Activated CD4-positive, alpha-beta T cell treated with anti-CD3 and anti-CD28 coated beads, Interleukin-2, amount 50 U/mL, for 4 hours (primary cell): Measurements from ENCODE around the gene BRWD1.

Experiments
- DNase-seq, 2 experiments: peaks; one replicate each; pipeline ENCODE4 v3.0.0-alpha.2; 2020

Gene BRWD1

DNA sequence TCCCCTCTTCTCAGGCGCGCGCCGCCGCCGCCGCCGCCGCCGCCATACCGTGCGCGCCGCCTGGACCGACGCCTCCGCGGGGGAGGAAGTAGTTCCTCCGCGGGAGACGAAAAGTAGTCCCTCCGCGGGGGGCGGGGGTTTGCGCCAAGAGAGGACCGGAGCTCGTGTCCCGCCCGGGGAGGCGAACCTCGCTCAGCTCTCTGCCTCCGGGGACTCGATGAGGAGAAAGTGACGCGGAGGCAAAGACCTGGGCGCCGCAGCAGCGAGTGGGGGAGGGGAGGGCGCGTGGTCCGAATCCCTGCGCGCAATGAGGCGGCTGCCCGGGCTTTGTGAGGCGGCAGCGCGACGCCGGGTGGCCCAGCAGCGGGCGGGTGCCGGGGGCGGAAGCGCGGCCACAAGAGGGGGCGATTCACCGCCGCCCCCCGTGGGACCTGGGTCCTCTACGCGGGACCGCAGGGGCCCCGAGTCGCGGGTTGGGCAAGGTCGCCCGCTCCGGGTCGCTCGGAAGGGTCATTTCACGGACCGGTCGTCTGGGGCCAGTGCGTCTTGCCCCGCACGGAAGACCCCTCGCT, at the start of gene BRWD1:
BRWD1 (minus strand) TSS at position 62 of the 572 bp plus-strand sequence. CDS start 141 bp downstream, outside the sequence.
- DNase-seq, result peak; percentile 69

DNA sequence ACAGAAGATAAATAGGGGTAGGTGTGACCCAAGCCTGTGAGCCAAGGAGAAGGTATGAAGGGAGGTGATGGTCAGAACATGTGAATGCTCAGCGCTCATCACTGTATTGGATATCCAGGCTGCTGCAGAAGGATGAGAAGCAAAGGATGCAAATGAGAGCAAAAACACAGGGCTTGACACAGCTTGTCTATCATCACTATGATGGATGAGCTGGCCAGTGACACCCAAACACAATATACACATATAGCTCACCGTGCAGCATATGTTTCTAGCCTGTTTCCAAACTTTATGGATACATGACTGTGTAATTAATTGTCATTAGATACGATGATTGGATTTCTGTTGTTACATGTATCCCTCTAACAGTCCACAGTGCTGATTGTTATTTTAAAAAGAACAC, 49.3 kb upstream of the BRWD1 start:
- no peak for DNase-seq

DNA sequence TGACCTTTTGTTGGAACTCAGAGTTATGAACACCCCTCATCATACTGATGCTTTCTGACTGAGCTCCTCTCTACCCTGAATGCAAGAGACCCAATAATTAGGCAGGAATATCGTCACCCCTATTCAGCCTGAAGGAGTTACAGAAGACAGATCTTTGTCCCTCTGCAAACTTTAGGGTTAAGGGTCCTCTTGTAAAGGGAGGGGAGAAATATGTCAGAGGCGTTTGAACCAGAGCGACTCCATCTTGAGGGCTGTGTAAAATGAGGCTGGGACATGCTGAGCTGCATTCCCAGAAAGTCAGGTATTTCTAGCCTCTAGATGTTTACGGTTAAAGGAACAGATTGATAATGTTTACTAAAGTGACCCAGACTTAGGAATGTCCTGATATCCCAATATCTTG, 46.0 kb upstream of the BRWD1 start:
- no peak for DNase-seq

DNA sequence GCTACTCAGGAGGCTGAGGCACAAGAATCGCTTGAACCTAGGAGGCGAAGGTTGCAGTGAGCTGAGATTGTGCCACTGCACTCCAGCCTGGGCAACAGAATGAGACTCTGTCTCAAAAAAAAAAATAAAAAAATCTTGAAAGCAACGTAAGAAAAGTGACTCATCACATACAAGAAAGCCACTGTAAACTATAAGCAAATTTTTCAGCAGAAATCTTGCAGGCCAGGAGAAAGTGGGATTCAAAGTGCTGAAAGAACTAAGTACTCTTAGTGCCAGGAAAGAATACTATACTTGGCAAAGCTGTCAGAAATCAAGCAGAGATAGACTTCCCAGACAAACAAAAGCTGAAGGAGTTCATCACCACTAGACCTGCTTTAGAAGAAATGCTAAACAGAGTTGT, 39.9 kb upstream of the BRWD1 start:
- DNase-seq, result no peak

DNA sequence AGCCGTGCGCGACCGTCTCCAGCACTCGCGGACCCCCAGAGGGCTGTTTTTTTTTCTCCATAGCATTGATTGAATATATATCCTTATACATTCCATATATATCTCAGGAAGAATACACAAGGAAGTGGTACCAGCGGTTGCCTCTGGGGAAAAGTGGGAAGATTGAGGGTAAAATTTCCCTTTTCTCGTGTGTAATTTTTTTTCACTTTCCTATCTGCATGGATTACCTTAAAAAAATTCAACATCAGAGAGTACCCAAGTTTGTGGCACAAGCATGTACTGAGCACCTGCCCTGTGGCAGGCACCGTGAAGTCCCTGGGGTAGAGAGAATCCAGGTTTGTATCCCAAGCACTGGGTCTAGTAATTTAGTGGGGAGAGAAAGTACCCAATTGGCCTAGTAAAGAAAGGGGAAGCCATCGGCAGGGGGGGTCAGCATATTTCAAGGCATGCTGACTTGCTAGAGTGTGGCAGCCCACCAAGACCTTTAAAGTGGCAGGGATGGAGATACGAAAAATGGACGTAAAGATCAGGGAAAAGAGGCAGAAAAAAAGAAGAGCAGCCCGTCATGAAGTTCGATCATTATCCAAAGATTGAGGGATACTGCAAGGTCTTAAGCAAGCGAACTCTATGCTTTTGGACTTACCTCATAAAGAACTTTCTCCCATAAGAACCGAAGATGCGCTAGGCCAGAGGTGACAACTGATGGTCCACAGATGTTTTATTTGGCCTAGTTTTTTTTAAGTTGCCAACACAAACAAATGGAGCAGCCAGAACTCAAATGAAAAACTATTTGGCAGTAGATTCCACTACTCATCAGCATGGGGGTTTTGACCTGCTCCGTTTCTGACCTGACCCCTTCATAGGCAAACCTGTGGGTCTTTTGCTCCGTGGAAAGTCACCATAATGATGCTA, 36.9 kb upstream of the BRWD1 start:
- DNase-seq, result no peak

DNA sequence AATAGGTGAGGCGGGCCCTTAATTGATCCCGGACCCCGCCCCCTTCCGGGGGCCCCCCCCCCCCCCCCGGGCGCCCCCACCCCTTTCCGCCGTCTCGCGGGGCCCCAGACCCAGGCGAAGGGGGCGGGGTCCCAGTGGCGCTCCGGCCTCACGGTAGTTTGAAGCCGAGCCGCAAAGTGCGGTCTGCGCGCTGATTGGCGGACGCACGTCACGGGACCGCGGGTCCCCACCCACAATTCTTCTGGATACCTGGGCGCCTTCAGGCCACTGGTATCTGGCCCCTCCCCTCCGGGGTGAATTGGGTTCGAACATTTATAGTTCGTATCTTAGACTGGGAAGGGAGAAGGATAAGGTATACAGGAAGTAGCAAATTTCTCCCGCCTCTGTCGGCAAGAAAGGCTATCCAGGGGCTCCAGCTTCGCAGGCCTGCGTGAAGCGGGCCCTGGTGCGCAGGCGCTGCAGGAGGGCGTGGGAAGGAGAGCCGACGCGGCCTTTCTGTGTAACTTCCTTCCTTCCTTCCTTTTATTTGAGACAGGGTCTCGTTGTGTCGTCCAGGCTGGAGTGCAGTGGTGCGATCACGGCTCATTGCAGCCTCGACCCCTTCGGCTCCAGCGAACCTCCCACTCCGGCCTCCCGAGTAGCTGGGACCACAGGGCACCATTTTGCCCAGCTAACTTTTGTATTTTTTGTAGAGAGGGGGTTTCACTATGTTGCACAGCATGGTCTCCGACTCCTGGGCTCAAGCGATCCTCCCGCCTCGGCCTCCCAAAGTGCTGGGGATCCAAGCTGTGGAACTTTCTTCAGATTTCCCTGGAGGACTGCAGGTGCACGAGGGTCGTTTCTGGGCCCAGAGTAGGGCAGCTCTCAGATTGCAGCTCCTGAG, 36.0 kb upstream of the BRWD1 start:
- peak; percentile 95 for DNase-seq

DNA sequence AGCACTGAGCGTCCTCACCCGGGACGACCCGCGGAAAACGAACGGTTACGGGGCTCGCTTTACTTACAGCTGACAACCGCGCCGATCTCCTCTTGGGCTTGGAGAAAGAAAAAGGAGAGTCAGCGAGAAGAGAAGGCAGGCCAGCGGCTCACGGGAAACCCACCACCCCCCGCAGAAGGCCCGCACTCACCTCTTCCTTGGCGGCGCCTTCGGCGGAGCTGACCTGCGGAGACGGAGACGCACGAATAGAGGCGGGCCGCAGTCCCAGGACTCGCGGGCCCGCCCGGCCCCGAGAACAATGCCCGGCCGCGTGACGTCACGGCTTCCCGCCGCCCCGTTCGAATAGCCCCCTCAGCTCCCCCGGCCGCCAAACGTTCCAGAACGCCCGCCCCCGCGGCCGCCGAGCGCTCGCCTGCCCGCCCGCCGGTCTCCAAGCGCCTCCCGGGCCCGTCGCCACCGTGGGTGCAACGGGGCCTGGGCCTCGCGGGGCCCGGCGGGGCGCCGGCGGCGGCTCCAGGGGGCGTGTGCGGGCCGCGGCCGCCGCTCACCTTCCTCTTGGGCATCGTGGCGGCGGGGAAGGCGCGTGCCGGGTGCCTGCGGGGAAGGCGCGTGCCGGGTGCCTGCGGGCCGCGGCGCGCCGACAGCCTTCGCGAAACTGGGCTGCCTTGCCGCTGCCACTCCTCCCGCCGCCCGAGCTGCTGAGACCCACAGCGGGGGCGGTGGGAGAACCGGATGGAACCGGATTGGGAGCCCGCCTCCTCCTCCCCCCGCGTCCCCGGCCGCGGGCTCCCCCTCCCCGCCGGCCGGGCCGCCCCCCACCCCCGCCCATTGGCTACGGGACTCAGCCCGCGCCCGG, 35.2 kb upstream of the BRWD1 start, which contains the start of gene HMGN1:
HMGN1 (minus strand) TSS at position 734 of the 856 bp plus-strand sequence; CDS start at position 563, 171 bp downstream.
- DNase-seq, result peak; percentile 81 to 84

DNA sequence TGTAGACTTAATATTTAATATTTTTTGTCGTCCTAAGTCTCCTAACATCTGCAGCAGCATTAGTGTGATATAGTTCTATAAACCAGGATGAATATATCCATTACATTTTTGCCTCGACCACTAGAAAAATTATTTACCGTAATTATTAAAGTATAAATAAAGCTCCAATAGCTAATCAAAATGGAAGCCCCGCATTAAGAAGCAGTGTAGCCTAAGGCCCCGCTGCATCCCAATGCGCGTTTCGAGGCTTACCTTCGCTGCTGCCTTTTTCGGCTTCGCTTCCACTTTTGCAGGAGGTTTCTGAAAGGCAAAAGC, 34.6 kb upstream of the BRWD1 start:
- DNase-seq, result no peak

DNA sequence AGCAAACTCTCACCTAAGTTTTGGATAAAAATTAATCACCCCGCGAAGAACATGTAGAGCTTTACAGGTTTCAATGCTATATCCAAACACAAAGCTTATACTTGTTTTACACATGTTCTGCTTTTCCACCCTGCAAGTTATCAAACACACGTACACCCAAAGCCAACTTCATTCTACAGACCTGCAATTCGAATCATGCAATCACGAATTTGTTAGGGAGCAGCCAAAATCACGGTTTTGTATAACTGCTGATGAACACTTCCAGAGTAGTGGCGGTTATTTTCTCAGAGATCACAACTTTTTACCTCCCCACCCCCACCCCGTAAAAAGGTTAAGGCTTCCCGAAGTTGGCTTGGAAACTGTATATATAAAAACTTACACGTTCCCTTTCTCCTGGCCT, 34.1 kb upstream of the BRWD1 start:
- DNase-seq, result no peak

DNA sequence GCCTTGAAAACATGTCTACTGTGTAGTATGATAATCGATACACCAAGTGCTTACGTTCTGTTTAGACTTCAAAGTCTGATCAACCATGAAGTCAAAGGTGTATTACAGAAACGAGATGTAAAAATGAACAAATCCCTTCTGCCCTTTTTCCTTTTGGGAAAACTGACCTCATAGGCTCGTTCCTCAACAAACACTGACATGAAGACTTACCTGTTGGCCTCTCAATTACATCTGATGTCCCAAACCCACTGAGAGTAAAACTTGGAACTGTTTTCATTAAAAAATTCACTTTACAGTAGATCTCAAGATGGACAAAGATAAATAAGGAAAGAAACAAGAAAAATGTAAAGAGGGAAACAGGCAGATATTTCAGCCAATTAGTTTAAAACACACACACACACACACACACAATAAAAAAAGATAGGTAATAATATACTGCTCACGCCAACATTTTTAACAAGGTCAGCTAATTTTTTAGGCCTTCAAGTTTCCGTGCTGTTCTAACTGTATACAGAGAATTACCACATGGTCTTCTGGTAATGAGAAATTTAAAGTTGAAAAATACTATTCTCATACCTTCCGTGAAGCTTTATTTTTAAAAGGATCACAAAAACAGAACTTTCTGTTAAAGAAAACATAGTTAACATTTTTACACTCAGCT, 33.4 kb upstream of the BRWD1 start:
- no peak for DNase-seq

DNA sequence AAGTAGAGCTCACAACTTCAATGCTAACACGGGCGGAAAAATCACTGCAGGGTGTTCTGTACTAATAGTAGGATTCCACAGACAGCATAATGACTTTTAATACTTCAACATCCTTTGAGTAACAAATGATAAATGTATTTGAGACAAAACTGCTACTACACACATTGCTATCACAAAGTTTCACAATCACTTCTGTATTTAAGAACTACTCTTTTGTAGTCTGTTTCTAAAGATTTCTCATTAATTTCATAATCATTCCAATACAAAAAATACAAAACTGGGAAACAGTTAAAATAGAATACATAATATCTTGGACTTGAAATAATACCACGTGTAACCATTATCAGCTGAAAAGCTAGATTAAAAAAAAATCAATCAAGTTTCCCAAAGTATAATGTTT, 32.8 kb upstream of the BRWD1 start:
- no peak for DNase-seq

DNA sequence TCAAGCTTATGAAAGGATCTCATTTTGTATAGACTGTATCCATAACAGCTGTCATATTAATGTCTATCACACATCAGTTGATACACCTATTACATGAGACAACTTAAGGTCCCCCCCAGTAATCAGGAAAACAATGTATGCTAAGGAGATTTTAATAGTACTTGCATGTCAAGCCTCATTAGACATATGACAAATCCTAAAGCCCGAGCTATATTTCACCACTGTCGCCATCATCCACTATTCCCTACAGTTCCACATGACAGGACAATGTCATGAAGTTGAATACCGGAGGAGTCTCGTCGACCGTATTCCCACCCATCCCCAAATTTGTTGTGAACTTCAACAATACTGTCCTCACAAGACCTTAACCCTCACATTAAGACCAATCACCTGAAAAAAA, 32.0 kb upstream of the BRWD1 start:
- DNase-seq, result no peak

DNA sequence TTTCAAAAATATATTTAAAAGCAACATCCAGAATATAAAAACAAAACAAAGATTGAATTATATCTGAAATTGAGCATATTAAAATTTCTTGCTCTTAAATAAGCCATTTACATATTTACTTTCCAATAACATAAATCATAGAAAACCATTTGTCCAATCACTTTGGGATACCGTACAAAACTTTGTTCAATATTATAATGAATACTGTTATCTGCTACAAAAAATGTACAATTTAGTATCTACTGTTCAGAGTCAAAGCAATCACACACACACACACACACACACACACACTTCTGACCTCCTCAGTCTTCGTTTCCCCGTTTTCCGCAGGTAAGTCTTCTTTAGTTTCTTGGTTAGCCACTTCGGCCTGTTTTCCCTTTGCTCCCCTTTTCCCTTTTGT, 31.4 kb upstream of the BRWD1 start:
- DNase-seq, result no peak

DNA sequence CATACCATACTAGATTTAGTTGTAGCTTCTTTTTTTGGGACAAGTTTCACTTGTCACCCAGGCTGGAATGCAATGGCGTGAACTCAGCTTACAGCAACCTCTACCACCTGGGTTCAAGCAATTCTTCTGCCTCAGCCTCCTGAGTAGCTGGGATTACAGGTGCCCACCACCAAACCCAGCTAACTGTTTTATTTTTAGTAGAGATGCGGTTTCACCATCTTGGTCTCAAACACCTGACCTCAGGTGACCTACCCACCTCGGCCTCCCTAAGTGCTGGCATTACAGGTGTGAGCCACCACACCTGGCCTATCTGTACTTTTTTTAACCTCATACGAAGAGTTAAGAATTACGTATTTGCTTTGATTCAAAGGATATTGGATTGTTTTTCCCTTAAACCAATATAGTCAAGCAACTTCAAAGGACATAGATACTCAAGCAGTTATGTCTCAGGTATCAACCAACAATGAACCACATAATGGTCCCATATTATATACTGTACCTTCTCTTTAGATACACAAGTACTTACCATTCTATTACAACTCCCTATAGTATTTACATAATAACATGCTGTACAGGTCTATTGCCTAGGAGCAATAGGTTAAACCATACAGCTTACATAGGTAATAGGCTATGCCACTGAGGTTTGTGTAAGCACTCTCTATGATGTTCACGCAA, 28.0 kb upstream of the BRWD1 start:
- no peak for DNase-seq

DNA sequence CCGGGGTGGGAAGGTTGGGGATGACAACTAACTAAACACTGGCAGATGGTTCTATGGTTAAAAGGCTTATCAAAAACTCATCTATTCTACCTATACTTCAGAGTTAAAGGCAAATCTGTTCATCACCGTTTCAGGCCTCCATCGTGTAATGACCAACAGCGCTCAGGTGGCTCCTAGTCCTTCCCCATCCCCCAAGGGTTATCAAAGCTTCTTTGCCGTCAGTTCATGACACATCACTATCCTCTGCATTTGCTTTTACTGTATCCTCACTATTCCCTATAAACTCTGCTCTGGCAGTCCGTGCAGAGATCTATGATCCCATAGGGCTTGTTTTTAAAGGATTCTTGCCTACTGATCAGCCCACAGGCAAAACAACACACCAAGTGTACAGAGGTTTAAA, 27.3 kb upstream of the BRWD1 start:
- DNase-seq, result no peak

DNA sequence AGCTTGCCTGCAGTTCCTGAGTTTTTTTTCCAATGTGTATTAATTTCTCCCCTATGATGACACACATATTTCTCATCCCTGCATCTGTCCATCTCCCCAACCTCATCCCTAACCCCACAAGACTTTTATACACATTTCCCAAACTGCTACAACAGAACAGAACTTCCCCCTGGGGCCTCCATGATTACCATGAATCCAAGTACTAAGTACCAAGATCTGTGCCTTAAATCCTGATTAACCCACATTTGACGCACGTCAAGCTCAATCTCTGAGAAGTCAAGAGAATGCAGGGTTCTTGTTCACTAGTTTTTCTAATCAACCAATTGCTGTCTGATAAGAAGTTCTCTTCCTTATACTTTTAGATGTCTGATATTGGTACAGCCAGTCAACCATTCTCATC, 25.8 kb upstream of the BRWD1 start:
- no peak for DNase-seq

DNA sequence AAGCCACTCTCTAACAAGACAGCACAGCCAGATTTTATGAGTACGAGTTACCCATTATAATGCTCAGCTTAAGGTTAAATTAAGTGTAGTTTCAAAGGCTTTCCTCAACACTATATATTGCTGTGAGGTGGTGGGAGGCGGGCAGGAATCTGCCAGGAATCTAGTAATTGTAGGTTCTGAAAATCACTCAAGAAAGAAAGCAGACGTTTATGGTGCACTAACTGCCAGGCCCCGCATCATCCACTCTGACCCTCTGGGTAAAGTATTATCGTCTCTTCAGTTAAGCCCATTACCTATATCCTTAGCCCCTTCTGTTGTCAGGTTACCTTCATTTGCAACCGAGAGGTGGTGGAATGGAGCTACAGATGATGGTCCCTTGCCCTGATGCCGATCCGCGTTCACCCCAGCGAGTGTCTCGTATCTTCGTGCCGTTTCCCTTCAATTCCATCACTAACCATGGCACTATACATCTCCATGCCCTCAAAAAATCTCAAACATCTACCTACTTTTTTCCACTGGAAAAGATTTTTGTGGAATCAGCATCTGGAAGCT, 23.1 kb upstream of the BRWD1 start:
- DNase-seq, result no peak

DNA sequence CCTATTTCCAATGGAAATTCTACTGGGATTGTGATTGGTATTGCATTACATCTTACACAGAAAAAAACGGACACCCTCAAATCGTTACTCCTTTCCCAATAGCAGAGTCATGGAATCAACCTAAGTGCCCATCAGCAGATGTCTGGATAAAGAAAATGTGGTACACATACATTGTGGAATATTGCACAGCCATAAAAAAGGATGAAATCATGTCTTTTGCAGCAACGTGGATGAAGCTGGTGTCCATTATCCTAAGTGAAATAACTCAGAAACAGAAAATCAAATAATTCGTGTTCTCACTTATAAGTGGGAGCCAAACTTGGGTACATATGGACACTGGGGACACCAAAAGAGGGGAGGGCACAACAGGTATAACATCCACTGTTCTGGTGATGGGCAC, 21.2 kb upstream of the BRWD1 start:
- no peak for DNase-seq

DNA sequence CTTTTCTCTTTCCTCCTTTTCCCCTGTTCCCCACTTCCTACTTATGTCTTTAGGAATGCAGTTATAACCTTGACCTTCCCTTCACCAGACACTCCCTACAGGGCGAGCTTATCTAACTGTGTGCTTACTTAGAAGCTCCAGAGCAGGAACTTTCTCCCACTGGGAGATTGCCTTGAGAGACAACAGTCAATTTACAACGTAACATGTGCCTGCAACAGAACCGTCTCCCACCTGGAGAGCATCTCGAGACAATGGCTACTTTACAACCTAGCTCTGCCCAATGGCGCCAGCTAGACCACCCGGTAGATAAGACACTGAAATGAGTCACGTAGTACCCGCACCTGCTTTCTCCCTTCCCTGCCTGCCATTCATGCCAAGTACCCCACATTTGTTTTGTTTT, 18.7 kb upstream of the BRWD1 start:
- no peak for DNase-seq

DNA sequence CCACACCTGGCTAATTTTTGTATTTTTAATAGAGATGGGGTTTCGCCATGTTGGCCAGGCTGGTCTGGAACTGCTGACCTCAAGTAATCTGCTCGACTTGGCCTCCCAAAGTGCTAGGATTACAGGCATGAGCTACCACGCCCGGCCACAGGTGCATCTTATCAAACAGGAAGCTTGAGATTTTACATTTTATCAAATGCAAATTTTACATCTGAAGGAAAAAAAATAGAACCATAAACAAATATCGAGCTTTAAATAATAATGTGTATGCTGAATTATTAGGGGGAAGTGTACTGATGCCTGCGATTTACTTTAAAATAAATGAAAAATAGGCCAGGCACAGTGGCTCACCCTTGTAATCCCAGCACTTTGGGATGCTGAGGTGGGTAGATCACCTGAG, 16.6 kb upstream of the BRWD1 start:
- DNase-seq, result no peak

DNA sequence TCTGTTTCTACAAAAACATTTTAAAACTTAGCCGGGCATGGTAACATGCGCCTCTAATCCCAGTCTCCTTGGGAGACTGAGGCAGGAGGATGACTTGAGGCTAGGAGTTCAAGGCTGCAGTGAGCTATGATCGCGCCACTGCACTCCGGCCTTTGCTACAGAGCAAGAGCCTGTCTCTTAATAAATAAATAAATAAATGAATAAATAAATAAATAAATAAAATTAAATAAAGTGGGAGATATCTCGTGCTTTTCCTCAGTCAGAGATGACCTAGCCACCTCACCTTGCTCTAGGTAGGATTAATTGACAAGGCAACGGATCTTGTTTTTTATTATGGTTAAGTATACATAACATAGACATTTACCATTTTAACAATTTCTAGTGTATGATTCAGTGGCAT, 14.3 kb upstream of the BRWD1 start:
- no peak for DNase-seq
